ENCODE results near the gene BABAM2. TPM values are rescaled to one million over a fixed set of nuclear protein-coding genes. Genes with fewer than 3 reads are reported as not detected.

Gene BABAM2
- total and polyA plus RNA-seq, 10 of the 15 experiments (the other 5 are each of a cell fraction or from before 2014, with no cell fraction given) = 30.7 to 59.9 (median 44.5) TPM

GRCh38 chr2:28049899-28050298 is 159.4 kb downstream of the BABAM2 start:
- H2AFZ ChIP-seq (ENCODE audit: control insufficient read depth, low read depth, low read length) = no peak overlapping the region
- in situ Hi-C loops (cut with MboI) (no loop called here), intact Hi-C loops (cut with micrococcal nuclease; ENCODE audit: unreplicated experiment) (no loop called here)
- TF ChIP-seq HCFC1 (IDR thresholded peaks at IDR 0.05; ENCODE audit: low read length) (no peak), CBX3 (IDR thresholded peaks at IDR 0.05; ENCODE audit: borderline replicate concordance, low read depth) (no peak), NRF1 (conservative IDR thresholded peaks at IDR 0.05; ENCODE audit: low read depth, low read length) (no peak), IKZF1 (conservative IDR thresholded peaks at IDR 0.05) (no peak), IRF5 (IDR thresholded peaks at IDR 0.05; ENCODE audit: borderline replicate concordance) (no peak), BCL3 (IDR thresholded peaks at IDR 0.05; ENCODE audit: borderline replicate concordance, insufficient read depth, low read depth, low read length, poor library complexity, severe bottlenecking) (no peak), STAT1 (conservative IDR thresholded peaks at IDR 0.05) (no peak), HDAC6 (IDR thresholded peaks at IDR 0.05; ENCODE audit: unreplicated experiment) (no peak), SKIL (IDR thresholded peaks at IDR 0.05; ENCODE audit: low read depth, poor library complexity, severe bottlenecking) (no peak), BRCA1 (IDR thresholded peaks at IDR 0.05; ENCODE audit: low read depth, low read length) (no peak), SIX5 (IDR thresholded peaks at IDR 0.05; ENCODE audit: low read depth, low read length, severe bottlenecking) (no peak)
- TF ChIP-seq, protein P1, sequence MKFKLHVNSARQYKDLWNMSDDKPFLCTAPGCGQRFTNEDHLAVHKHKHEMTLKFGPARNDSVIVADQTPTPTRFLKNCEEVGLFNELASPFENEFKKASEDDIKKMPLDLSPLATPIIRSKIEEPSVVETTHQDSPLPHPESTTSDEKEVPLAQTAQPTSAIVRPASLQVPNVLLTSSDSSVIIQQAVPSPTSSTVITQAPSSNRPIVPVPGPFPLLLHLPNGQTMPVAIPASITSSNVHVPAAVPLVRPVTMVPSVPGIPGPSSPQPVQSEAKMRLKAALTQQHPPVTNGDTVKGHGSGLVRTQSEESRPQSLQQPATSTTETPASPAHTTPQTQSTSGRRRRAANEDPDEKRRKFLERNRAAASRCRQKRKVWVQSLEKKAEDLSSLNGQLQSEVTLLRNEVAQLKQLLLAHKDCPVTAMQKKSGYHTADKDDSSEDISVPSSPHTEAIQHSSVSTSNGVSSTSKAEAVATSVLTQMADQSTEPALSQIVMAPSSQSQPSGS (IDR thresholded peaks at IDR 0.05; ENCODE audit: low read length) = no peak
- ChIA-PET CTCF (no interaction called here), POLR2A (no interaction called here), SMC1A (ENCODE audit: uncharacterized antibody, unreplicated experiment) (no interaction called here), RAD21 (ENCODE audit: unreplicated experiment) (no interaction called here)
- no peaks in the 10 kb centered on the region for H3K27me3 ChIP-seq (replicated peaks in 1 of 2; ENCODE audit: control insufficient read depth in 2 of 2, insufficient read depth in 2 of 2, low read length in 1 of 2)
- H3K9ac ChIP-seq (ENCODE audit: control insufficient read depth, insufficient read depth, low read length) = no peak overlapping the region
- ATAC-seq = no peak
- no peaks in the 10 kb centered on the region for H4K20me1 ChIP-seq (ENCODE audit: control insufficient read depth, insufficient read depth)
- no peak for FAIRE-seq
- no peaks in the 10 kb centered on the region for H3K9me3 ChIP-seq (replicated peaks; ENCODE audit: control insufficient read depth, insufficient read depth, low read length)
- no peak overlapping the region for H3K4me3 ChIP-seq
- DNase-seq (ENCODE audit: low read depth, low spot score) = no peak
- no peaks in the 10 kb centered on the region for H3K79me2 ChIP-seq (ENCODE audit: control insufficient read depth, insufficient read depth, low read length)
- 96% methylated on average over 2 of the region's 2 CpGs for WGBS (ENCODE audit: insufficient coverage, insufficient replicate concordance, low lambda C conversion rate, missing lambda C conversion rate)
- no peak overlapping the region for H3K4me2 ChIP-seq (ENCODE audit: control insufficient read depth, insufficient read depth)
- no peaks in the 10 kb centered on the region for H3K36me3 ChIP-seq (ENCODE audit: control insufficient read depth in 2 of 2, insufficient read depth in 2 of 2, low read length in 1 of 2)
- no peak overlapping the region for H3K27ac ChIP-seq (ENCODE audit: control insufficient read depth, insufficient read depth)
- no TSS peak for BruUV-seq (replicated peaks)
- H3K4me1 ChIP-seq (ENCODE audit: control insufficient read depth, insufficient read depth, low read length) = no peaks in the 10 kb centered on the region
